Measurements from ENCODE around the gene ATL2.
"Not testable (repeated sequence)": the region's sequence is repeated elsewhere in the genome, so short reads cannot be mapped to it uniquely, and the experiment has no call there.

Gene ATL2

GRCh38 chr2:38352336-38352735 is 24.7 kb downstream of the ATL2 start:
- no peak for DNase-seq
- in situ Hi-C loops (cut with HindIII; ENCODE audit: low pct_ligation_motif_present, low pct_unique_long_range_greater_than_20kb, low sequenced_read_pairs) = no loop called here

- no peak for DNase-seq
- in situ Hi-C loops (cut with HindIII; ENCODE audit: low pct_ligation_motif_present, low pct_unique_long_range_greater_than_20kb, low sequenced_read_pairs) = no loop called here
Measured at GRCh38 chr2:38345323-38346038, 31.6 kb downstream of the ATL2 start.

DNA sequence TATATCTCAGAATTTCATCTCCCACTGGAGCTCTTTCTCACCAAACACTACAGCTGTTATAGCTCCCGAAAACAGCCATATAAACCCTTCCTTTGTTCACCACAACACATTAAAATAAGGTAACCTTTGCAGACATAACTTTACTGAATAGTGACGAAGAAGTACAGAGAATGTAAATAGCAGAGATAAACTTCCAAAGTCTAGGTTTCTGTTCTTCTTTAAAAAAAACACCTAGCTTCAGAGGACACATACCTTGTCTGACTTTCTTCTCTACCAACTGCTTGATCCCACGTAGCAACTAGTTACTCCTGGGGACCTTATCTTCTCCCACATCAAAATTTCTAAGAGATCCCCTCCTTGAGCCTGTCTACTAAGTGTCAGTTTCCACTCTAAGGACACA is 32.3 kb downstream of the ATL2 start:
- in situ Hi-C loops (cut with HindIII; ENCODE audit: low pct_ligation_motif_present, low pct_unique_long_range_greater_than_20kb, low sequenced_read_pairs) = no loop called here
- DNase-seq = no peak

- DNase-seq = no peak
- in situ Hi-C loops (cut with HindIII; ENCODE audit: low pct_ligation_motif_present, low pct_unique_long_range_greater_than_20kb, low sequenced_read_pairs) = no loop called here
Measured at GRCh38 chr2:38343212-38343611, 33.9 kb downstream of the ATL2 start.

DNA sequence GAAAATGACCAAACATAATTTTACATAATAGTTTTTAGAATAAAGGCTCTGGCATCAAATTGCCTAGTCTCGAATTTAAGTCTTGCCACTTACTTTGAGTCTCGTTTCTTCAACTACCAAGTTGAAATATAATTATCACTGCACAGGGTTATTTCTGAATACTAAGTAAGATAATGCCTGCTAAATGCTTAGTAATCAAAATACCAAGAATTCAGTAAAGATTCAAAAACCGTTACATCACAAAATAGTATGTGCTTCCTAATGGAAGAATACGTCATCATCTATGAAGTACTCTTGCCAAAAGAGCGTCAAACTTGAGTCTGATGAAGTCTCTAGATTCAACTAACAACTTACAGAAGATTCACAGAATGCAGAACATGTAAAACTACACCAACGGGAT is 40.5 kb downstream of the ATL2 start:
- DNase-seq = no peak
- in situ Hi-C loops (cut with HindIII; ENCODE audit: low pct_ligation_motif_present, low pct_unique_long_range_greater_than_20kb, low sequenced_read_pairs) = no loop called here

DNA sequence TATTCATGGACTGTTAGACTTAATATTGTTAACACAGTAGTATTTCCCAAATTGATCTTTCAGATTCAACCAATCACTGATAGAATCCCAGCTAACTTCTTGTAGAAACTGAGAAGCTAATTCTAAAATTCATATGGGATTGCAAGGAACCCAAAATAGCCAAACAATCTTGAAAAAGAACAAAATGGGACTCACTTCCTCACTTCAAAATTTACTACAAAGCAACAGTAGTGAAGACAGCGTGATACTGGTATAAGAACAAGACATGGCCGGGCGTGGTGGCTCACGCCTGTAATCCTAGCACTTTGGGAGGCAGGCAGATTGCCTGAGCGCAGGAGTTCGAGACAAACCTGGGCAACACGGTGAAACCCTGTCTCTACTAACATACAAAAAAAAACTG is 46.3 kb downstream of the ATL2 start:
- in situ Hi-C loops (cut with HindIII; ENCODE audit: low pct_ligation_motif_present, low pct_unique_long_range_greater_than_20kb, low sequenced_read_pairs) = no loop called here

GRCh38 chr2:38327580-38327979 is 49.5 kb downstream of the ATL2 start:
- no peak for DNase-seq
- in situ Hi-C loops (cut with HindIII; ENCODE audit: low pct_ligation_motif_present, low pct_unique_long_range_greater_than_20kb, low sequenced_read_pairs) = no loop called here

More for the DNA sequence above, 46.3 kb downstream of the ATL2 start:
- no peak for DNase-seq

- DNase-seq = no peak
- in situ Hi-C loops (cut with HindIII; ENCODE audit: low pct_ligation_motif_present, low pct_unique_long_range_greater_than_20kb, low sequenced_read_pairs) = no loop called here
Measured at GRCh38 chr2:38323623-38324022, 53.5 kb downstream of the ATL2 start.

GRCh38 chr2:38322224-38322914 is 54.7 kb downstream of the ATL2 start:
- DNase-seq = no peak
- in situ Hi-C loops (cut with HindIII; ENCODE audit: low pct_ligation_motif_present, low pct_unique_long_range_greater_than_20kb, low sequenced_read_pairs) = no loop called here

DNA sequence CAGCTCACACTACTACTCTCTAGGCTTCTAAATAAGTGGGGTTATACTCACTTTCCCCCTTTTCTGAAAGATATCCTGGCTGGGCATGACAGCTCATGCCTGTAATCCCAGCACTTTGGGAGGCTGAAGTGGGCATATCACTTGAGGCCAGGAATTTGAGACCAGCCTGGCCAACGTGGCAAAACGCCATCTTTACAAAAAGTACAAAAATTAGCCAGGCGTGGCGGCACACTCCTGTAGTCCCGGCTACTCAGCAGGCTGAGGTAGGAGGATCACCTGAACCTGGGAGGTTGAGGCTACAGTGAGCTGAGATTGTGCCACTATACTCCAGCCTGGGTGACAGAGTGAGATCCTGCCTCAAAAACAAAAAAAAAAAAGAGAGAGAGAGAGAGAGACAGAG is 57.8 kb downstream of the ATL2 start:
- DNase-seq; in situ Hi-C loops (cut with HindIII; ENCODE audit: low pct_ligation_motif_present, low pct_unique_long_range_greater_than_20kb, low sequenced_read_pairs): not testable (repeated sequence)

- no peak for DNase-seq
- in situ Hi-C loops (cut with HindIII; ENCODE audit: low pct_ligation_motif_present, low pct_unique_long_range_greater_than_20kb, low sequenced_read_pairs) = no loop called here
Measured at GRCh38 chr2:38317725-38318124, 59.3 kb downstream of the ATL2 start.

DNA sequence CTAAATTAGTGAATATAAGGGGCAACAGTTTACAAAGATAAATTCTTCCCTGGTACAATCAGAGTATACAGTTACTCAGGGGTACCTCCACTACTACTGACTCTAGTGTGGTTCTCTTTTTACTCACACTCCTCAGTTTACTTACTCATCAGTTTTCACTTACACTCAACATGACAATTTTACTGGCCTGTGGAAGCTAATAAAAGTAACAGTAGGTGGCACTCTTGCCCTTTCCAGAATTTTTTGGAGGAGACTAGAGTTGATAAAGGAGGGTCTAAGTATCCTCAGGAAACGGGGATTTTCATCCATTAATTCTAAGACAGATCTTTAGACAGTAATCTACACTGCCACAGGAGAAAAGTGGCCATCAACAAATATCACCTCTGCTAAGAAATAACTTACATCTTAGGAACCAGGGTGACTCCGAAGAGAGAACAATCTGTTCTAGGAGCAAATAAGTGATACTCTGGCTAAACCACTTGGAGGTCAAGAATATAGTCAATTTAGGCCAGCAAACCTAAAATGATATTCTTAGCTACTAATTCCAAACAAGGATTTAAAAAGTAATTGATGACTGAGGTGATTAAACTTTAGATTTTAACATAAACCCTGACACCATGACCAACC is 61.3 kb downstream of the ATL2 start:
- in situ Hi-C loops (cut with HindIII; ENCODE audit: low pct_ligation_motif_present, low pct_unique_long_range_greater_than_20kb, low sequenced_read_pairs) = no loop called here
- peak; percentile 70 for DNase-seq

DNA sequence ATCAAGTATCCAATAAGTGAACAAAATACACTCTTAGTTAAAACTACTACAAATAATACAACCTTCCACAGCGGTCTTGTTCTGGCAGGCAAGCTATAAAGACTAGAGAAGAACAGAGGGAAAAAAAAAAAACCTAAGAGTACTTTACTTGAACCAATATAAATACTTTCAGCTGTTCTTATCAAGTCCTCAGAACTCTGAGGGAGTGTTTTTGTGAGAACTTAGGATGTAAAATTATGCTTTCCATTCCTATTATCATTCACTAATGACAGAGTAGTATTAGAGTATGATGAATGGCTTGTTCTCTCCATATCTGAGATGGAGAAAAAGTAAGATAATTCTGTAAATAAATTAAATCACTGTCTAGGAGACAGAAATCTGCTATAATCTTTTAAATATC is 68.3 kb downstream of the ATL2 start:
- no peak for DNase-seq
- in situ Hi-C loops (cut with HindIII; ENCODE audit: low pct_ligation_motif_present, low pct_unique_long_range_greater_than_20kb, low sequenced_read_pairs) = no loop called here

- in situ Hi-C loops (cut with HindIII; ENCODE audit: low pct_ligation_motif_present, low pct_unique_long_range_greater_than_20kb, low sequenced_read_pairs) = no loop called here
- DNase-seq = no peak
Measured at GRCh38 chr2:38301969-38302702, 74.9 kb downstream of the ATL2 start.

DNA sequence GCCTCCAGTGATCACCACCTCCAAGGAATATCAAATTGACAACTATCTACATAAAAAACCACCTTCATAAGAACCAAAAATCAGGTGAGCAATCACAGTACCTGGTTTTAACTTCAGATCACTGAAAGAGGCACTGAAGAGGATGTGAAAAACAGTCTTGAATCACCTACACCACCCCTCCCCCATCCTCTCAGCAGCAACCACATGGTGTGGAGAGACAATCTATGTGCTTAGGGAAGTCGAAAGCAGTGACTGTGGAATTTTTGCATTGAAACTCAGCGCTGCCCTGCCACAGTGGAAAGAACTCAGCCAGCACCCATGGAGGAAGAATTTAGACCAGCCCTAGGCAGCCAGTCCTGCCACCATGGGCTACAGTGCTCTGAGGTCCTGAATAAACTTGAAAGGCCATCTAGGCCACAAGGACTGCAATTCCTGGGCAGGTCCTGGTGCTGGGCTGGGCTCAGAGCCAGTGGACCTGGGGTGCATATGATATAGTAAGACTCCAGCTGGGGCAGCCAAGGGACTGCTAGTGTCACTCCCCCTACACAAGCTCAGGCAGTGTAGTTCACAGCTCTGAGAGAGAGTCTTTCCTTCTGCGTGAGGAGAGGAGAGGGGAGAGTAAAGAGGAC is 75.6 kb downstream of the ATL2 start:
- DNase-seq = no peak
- in situ Hi-C loops (cut with HindIII; ENCODE audit: low pct_ligation_motif_present, low pct_unique_long_range_greater_than_20kb, low sequenced_read_pairs) = no loop called here

DNA sequence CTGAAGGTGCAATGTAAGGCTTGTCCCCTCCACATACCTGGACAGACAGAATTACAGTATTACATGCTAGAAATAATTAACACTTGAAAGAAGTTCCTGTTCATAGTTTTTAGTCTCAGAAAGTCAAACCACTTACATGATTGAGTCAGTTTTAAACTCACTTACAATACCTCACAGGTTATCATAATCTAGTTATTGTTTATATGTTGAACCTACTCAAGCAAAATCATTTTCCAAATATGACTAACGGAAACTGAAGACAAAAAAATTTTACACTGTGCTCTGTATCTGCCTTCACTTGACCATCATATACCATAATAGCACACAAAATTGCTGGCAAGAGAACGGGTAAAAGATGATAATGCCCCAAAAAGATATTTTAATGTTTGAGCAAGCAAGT is 78.5 kb downstream of the ATL2 start:
- in situ Hi-C loops (cut with HindIII; ENCODE audit: low pct_ligation_motif_present, low pct_unique_long_range_greater_than_20kb, low sequenced_read_pairs) = no loop called here

GRCh38 chr2:38296197-38296780 is 80.8 kb downstream of the ATL2 start:
- in situ Hi-C loops (cut with HindIII; ENCODE audit: low pct_ligation_motif_present, low pct_unique_long_range_greater_than_20kb, low sequenced_read_pairs) = no loop called here
- DNase-seq = no peak

More for the DNA sequence above, 78.5 kb downstream of the ATL2 start:
- DNase-seq = no peak

DNA sequence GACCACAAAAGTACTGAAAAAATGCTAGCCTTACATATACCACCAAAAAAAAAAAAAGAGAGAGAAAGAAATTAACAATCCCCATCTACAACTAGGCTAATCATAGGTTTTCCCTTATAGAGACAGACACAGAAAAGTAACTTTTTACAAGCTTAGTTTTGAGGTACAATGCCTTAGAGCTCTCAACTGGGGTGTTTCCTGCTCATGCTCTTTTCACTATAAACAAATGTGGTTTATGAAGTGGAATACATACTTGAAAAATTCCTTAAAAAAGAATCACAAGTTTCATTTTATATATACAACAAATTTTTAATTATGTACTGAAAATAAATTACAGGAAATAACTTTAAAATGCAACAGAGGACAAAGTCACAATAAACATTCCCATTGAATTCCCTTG is 82.5 kb downstream of the ATL2 start:
- in situ Hi-C loops (cut with HindIII; ENCODE audit: low pct_ligation_motif_present, low pct_unique_long_range_greater_than_20kb, low sequenced_read_pairs) = no loop called here
- DNase-seq = no peak
